HEK293T (cell line): Measurements from ENCODE around the gene SPRR5.

Source experiments
- ELF4 ChIP-seq: fragments of 450-650 bp; IDR thresholded peaks from 2 replicates; pipeline ENCODE4 v1.6.1; 2017; ENCODE audit warnings: antibody characterized with exemption
- SP1 ChIP-seq: fragments of 450-650 bp; IDR thresholded peaks from 2 replicates; pipeline ENCODE4 v1.6.1; 2017

DNA sequence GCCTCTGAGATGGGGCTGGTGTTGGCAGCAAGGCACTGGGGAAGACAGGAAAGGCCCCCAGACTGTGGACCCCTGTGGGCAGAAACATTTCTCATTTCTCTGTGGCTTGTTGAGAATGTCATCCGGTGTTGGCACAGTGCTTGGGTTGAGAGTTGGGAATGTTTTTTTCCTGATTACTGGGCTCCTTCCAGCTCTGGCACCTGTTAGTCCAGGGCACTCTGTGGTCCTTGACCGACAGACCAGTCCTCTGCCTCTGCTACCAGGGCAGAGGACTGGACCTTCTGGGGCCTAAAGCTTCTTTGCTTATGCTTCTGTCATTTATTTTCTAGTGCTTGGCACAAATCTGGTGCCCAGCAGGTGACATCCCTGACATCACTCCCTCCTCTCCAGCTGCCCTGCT lies 4.8 kb upstream of the SPRR5 start:
- no peak for TF ChIP-seq ELF4
- TF ChIP-seq SP1: no peak
